ENCODE measurements around the gene MEST.

MEST gene

DNA sequence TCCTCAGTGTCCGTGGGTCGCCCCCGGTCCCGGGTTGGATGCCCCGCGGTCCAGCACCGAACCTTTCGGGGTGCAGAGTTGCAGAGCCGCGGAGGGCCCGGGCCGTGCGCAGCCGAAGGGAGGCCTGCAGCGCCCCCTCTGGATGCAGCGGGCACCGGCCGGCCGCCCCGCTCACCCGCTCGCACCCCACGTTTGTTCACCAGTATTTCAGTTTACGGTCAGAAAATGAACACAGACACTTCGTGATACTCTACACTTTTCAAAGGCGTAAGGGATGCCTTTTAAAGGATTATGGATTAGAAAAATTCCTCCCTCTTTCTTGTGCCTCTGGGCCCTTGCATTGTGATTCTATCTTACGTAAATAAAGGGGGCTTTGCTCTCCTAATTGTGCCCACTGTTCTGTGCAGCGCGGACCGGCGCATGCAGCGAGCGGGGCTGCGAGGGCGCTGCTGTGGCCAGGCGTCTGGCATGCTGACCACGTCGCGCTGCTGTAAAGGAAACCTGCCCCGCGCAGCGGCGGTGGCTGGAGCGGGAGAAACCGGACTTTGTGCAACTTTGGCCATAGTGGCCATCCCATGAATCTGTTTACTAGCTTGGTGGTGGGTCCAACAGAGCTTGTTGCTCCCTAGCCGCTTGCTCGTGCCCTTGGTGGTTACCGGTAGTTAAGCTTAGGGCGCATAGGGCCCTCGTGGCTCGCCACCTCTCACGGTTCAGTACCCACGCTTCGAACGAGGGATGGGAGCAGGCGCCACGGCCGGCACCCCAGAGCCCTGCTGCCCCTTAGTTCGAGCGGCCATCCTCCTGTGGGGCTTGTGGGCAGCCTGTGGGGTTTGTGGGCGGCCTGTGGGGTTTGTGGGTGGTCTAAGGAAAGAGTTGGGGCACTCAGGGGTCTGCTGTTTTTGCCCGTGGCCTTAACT lies 739 bp upstream of the MEST start:
- TF ChIP-seq, protein P1, sequence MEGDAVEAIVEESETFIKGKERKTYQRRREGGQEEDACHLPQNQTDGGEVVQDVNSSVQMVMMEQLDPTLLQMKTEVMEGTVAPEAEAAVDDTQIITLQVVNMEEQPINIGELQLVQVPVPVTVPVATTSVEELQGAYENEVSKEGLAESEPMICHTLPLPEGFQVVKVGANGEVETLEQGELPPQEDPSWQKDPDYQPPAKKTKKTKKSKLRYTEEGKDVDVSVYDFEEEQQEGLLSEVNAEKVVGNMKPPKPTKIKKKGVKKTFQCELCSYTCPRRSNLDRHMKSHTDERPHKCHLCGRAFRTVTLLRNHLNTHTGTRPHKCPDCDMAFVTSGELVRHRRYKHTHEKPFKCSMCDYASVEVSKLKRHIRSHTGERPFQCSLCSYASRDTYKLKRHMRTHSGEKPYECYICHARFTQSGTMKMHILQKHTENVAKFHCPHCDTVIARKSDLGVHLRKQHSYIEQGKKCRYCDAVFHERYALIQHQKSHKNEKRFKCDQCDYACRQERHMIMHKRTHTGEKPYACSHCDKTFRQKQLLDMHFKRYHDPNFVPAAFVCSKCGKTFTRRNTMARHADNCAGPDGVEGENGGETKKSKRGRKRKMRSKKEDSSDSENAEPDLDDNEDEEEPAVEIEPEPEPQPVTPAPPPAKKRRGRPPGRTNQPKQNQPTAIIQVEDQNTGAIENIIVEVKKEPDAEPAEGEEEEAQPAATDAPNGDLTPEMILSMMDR (IDR thresholded peaks at IDR 0.05; ENCODE audit: extremely low read depth, missing control alignments): no peak
- DNase-seq (ENCODE audit: low spot score): peak; percentile 61

DNA sequence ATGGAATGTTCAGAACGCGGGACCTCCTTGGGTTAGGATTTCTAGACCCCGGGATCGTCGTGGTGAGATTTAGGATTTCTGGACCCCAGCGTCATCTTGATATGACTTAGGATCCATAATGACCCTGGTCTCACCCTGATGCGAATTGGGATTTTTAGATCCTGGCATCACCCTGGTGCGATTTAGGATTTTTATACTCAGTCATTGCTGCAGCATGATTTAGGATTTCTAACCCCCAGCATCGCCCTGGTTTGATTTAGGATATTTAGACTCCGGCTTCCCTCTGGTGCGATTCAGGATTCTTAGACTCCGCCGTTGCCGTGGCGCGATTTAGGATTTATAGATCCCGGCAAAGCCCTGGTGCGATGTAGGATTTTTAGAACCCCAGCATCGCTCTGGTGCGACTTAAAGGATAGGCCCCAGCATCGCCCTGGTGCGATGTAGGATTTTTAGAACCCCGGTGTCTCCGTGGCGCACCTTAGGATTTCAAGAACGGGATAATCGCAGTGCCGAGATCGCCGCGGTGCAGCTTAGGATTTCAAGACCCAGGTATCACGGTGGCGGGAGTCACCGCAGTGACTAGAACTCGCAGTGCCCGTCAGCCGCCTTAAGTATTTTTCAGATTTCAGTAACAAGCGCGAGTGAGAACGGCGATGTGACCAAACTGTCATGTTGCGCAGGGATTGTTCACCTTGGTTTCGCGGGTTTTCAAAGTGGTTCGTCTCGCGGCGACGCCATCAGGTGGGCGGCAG lies 814 bp downstream of the MEST start:
- DNase-seq (ENCODE audit: low spot score): no peak

DNA sequence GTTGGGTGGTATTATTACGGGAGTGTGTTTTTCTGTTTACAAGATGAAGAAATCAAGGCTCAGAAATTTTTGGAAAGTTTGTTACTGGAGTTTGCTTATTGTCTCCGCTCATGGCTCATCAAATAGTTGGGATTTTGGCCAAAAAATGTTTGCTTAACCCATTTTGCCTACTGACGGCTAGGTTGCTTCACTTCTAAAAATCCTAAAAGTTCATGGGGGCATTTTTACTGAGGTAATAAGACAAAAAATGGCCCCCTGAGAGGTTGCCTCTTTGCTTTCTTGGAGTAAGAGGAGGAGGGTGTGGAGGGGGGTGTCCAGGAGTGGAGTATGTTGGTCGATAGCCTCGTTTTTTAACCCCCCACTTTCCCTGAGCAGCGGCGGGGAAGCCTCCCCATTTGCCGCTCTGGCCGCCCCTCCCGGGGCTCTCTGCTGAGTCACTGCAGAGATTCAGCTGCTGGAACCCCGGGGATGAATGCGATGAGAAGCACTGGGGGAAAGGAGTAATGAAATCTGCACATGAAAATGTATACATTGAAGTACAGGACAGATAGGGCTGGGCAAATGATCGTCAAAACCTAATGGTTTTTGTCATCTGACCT lies 1.5 kb downstream of the MEST start:
- TF ChIP-seq, protein P1 (IDR thresholded peaks at IDR 0.05; ENCODE audit: extremely low read depth, missing control alignments): no peak
- DNase-seq (ENCODE audit: low spot score): no peak

More for the DNA sequence above, 814 bp downstream of the MEST start:
- TF ChIP-seq, protein P1 (IDR thresholded peaks at IDR 0.05; ENCODE audit: extremely low read depth, missing control alignments): no peak

DNA sequence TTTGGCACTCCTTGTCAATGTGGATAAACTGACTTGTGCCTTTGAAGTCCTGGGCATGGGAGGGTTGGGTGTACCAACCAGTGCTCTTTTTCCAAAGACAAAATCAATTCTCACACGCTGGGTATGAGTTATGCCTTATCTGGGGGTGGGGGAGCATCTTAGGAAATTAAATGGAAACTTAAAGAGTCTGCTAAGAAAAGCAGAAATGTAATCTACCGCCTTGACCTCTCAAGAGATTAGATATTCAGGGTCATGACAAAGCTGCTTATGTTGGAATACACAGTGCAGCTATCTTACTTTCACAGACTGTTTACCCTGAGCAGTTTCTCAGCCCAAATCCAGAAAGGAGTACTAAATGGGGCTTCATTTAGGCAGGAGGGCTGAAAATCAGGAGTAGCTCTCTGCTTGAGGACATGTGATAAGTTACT lies 2.6 kb downstream of the MEST start:
- no peak for DNase-seq (ENCODE audit: low spot score)
- TF ChIP-seq, protein P1 (IDR thresholded peaks at IDR 0.05; ENCODE audit: extremely low read depth, missing control alignments): no peak

DNA sequence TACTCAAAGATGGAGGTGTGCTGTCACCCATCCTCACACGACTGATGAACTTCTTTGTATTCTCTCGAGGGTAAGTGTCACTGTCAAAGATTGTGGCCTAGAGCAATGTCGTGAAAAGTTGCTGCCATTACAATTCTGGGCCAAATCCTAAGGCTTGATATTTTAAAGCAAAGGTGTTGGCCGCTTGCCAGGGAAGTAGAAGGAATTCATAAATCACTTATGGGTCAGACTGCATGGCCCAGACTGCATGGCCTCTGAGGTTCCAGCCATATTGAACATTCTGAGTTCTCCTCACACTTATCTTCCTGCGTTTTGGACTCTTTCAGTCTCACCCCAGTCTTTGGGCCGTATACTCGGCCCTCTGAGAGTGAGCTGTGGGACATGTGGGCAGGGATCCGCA lies 8.6 kb downstream of the MEST start:
- TF ChIP-seq, protein P1 (IDR thresholded peaks at IDR 0.05; ENCODE audit: extremely low read depth, missing control alignments): no peak
- DNase-seq (ENCODE audit: low spot score): no peak

DNA sequence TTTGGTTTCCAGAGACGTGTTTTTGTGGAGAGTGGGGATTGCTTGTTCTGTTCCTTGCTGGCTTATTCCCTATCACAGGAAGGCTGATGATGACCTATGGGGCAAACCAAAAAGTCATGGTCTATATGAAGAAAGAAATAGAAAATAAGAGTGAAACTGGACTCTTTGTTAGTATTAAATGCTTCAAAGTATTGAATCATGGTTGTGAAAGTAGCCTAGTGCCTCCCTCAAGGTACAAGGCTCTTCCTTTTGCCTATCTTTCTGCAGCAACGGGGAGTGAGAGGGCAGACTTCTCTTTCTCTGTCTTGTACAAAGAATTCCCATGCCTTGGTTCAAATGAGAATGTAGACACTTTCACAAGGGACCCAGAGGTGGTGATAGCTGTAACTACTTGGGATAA lies 9.0 kb downstream of the MEST start:
- no peak for DNase-seq (ENCODE audit: low spot score)
- TF ChIP-seq, protein P1 (IDR thresholded peaks at IDR 0.05; ENCODE audit: extremely low read depth, missing control alignments): no peak

All from GM20000 (cell line).